ENCODE data around the gene ST7. TPM values are rescaled to one million over a fixed set of nuclear protein-coding genes. Genes with fewer than 3 reads are reported as not detected.

Gene ST7
- total and polyA plus RNA-seq, 2 experiments from 2014 or later, result 9.9 to 18.3 TPM

- no peak for TF ChIP-seq ZNF462 (CRISPR knock-in tag; IDR thresholded peaks at IDR 0.05)
- TF ChIP-seq EZH2 (IDR thresholded peaks at IDR 0.05; ENCODE audit: low read depth, unreplicated experiment), result no peak
- no peak for TF ChIP-seq JUNB (IDR thresholded peaks at IDR 0.05; ENCODE audit: unreplicated experiment)
- no peak for TF ChIP-seq ZNF114 (CRISPR knock-in tag; IDR thresholded peaks at IDR 0.05)
- TF ChIP-seq ZNF331 (CRISPR knock-in tag; IDR thresholded peaks at IDR 0.05; ENCODE audit: low read depth), result no peak
- no peak for TF ChIP-seq NANOG (IDR thresholded peaks at IDR 0.05; ENCODE audit: borderline replicate concordance)
Observed at GRCh38 chr7:117274951-117275350, 321.6 kb downstream of the ST7 start (continued).

- H3K4me1 Mint-ChIP-seq, result no peaks in the 10 kb centered on the region; the same call in 2 of the 3 replicates
- DNase-seq (ENCODE audit: low spot score) (no peak), ATAC-seq (no peak)
- no peak overlapping the region for H2AFZ ChIP-seq
- no peaks in the 10 kb centered on the region for H3F3A ChIP-seq (replicated peaks; ENCODE audit: low read depth)
- H3K4me3 Mint-ChIP-seq, result no peak overlapping the region
- H3K9me3 Mint-ChIP-seq, result no peaks in the 10 kb centered on the region
- no peaks in the 10 kb centered on the region for H3K36me3 ChIP-seq (ENCODE audit: insufficient read depth)
- H3K79me2 ChIP-seq (replicated peaks; ENCODE audit: insufficient read depth), result no peaks in the 10 kb centered on the region
- H3K4me2 ChIP-seq, result no peak overlapping the region
- no peaks in the 10 kb centered on the region for H3K4me1 ChIP-seq (ENCODE audit: insufficient read depth)
- TF ChIP-seq CREB1 (CRISPR knock-in tag; IDR thresholded peaks at IDR 0.05; ENCODE audit: low read depth), result no peak
- TF ChIP-seq REST (IDR thresholded peaks at IDR 0.05; ENCODE audit: unreplicated experiment), result no peak
- peaks cover 6% of the 10 kb centered on the region; the same call in 1 of the 2 replicates for H3K9me2 ChIP-seq (ENCODE audit: insufficient read depth)
- peaks cover 2% of the 10 kb centered on the region for H3K27me3 Mint-ChIP-seq (ENCODE audit: insufficient read depth, low read depth, poor library complexity)
- H4K20me1 ChIP-seq (replicated peaks; ENCODE audit: insufficient read depth), result no peaks in the 10 kb centered on the region
- H3K36me3 Mint-ChIP-seq (ENCODE audit: low read depth), result no peaks in the 10 kb centered on the region
- no peak overlapping the region for H3K27ac ChIP-seq (ENCODE audit: low read depth)
- no peaks in the 10 kb centered on the region for H3K27me3 ChIP-seq (ENCODE audit: insufficient read depth)
- H3K4me3 ChIP-seq, result no peak overlapping the region
- no peak overlapping the region for H3K27ac Mint-ChIP-seq
Observed at GRCh38 chr7:117277576-117277975, 324.3 kb downstream of the ST7 start.
